Measurements from ENCODE around the gene BFAR.

- TF ChIP-seq CTCF (IDR thresholded peaks at IDR 0.05) = no peak
- TF ChIP-seq POLR2A (IDR thresholded peaks at IDR 0.05) = no peak
- no peak for TF ChIP-seq POLR2AphosphoS5 (IDR thresholded peaks at IDR 0.05)
- no peak for TF ChIP-seq EP300 (IDR thresholded peaks at IDR 0.05)
Observed at GRCh38 chr16:14629612-14629918, 3.2 kb upstream of the BFAR start.

Measured in suprapubic skin (tissue), 4 donors.